ENCODE results near the gene KIF20A. TPM values are rescaled to one million over a fixed set of nuclear protein-coding genes. Genes with fewer than 3 reads are reported as not detected.

KIF20A gene
- total RNA-seq, 1 experiment from 2014 or later = 81.9 TPM

GRCh38 chr5:138234651-138235050 is 55.7 kb downstream of the KIF20A start:
- ChIA-PET CTCF (interaction anchor here (1.2 to 1.7 kb wide), 3 partner anchors 118 to 216 kb away, joined by 3 to 4 read pairs (median 3); partner anchors contain the start of gene KDM3B), POLR2A (no interaction called here)
- no peak overlapping the region for H3K27ac Mint-ChIP-seq
- no peaks in the 10 kb centered on the region for H3K36me3 Mint-ChIP-seq
- H3K9me3 Mint-ChIP-seq = no peaks in the 10 kb centered on the region
- no peak for ATAC-seq
- H3K4me3 Mint-ChIP-seq = no peak overlapping the region
- no peak for TF ChIP-seq ZNF512 (CRISPR knock-in tag; IDR thresholded peaks at IDR 0.05; ENCODE audit: borderline replicate concordance)
- 0 out of 2 replicates have a peak, but pooled peaks cover 5% of the 10 kb centered on the region for H3K4me1 Mint-ChIP-seq
- peaks cover 11% of the 10 kb centered on the region for H3K27me3 Mint-ChIP-seq (ENCODE audit: low read depth)
- DNase-seq (ENCODE audit: low spot score) = no peak

Other genes with a start within 250 kb of the KIF20A start
- 14.3 to 15.6 TPM (median 15.2 TPM) in 3 replicates for gene FAM13B, start 146.0 kb upstream of the KIF20A start, total RNA-seq (2021)
- gene WNT8A, start 95.1 kb upstream of the KIF20A start, total RNA-seq (2021) = 0.16 TPM in 1 of 3 replicates, not detected in the others
- gene NME5, start 39.7 kb upstream of the KIF20A start, total RNA-seq (2021) = 0.74 to 0.89 TPM in 2 of 3 replicates, not detected in the other
- gene BRD8, start 482 bp upstream of the KIF20A start, total RNA-seq (2021) = 59.6 to 73.4 TPM (median 61.4 TPM) in 3 replicates
- 43.8 to 45.3 TPM (median 44.5 TPM) in 3 replicates for gene CDC23, start 34.2 kb downstream of the KIF20A start, total RNA-seq (2021)
- 0.69 to 1.3 TPM (median 0.94 TPM) in 3 replicates for gene GFRA3, start 95.5 kb downstream of the KIF20A start, total RNA-seq (2021)
- gene CDC25C, start 152.7 kb downstream of the KIF20A start, total RNA-seq (2021) = 15.0 to 18.8 TPM (median 16.1 TPM) in 3 replicates
- gene FAM53C, start 159.2 kb downstream of the KIF20A start, total RNA-seq (2021) = 51.3 to 56.2 TPM (median 53.0 TPM) in 3 replicates
- 86.2 to 89.0 TPM (median 87.9 TPM) in 3 replicates for gene KDM3B, start 173.6 kb downstream of the KIF20A start, total RNA-seq (2021)